GM12878 (cell line): ENCODE measurements around the gene FHIP1A.

Experiments
- CEBPZ ChIP-seq: fragments of 150-350 bp; IDR thresholded peaks from 2 replicates; pipeline ENCODE4 v1.6.1; 2016; ENCODE audit warnings: low read depth, low read length
- CTCF ChIP-seq, 3 experiments: IDR thresholded peaks in 2 of 3; conservative IDR thresholded peaks in 1 of 3; 2 replicates each; pipeline ENCODE4 v1.5.1; 2011; ENCODE audit warnings: low read depth in 3 of 3, low read length in 3 of 3, mild to moderate bottlenecking in 3 of 3, control low read depth in 2 of 3, moderate library complexity in 2 of 3, inconsistent platforms in 1 of 3, mixed read lengths in 1 of 3; ENCODE audit not compliant: control insufficient read depth in 2 of 3, insufficient read depth in 1 of 3; ENCODE audit errors: extremely low read depth in 1 of 3
- LARP7 ChIP-seq: fragments of 450-650 bp; IDR thresholded peaks from 2 replicates; pipeline ENCODE4 v1.6.1; 2017; ENCODE audit warnings: mild to moderate bottlenecking
- POLR2A ChIP-seq: IDR thresholded peaks from 2 replicates; pipeline ENCODE4 v1.6.1; 2011; ENCODE audit warnings: low read depth, mild to moderate bottlenecking, low read length
- RFX5 ChIP-seq: IDR thresholded peaks from 2 replicates; pipeline ENCODE4 v1.6.1; 2011; ENCODE audit warnings: low read depth, low read length, improper control_type of control experiment
- ZNF24 ChIP-seq: fragments of 450-650 bp; IDR thresholded peaks from 2 replicates; pipeline ENCODE4 v1.6.1; 2017; ENCODE audit warnings: antibody characterized with exemption, mild to moderate bottlenecking
- TF ChIP-seq, protein P1 (sequence below): fragments of 450-650 bp; IDR thresholded peaks from 2 replicates; pipeline ENCODE4 v1.6.1; 2018; ENCODE audit warnings: borderline replicate concordance, mild to moderate bottlenecking; ENCODE audit not compliant: partially characterized antibody

- TF ChIP-seq POLR2A (no peak), CTCF (IDR thresholded peaks at IDR 0.05 in 2 of 3, conservative IDR thresholded peaks at IDR 0.05 in 1 of 3; ENCODE audit: control insufficient read depth in 2 of 3, extremely low read depth in 1 of 3, insufficient read depth in 1 of 3, low read depth in 3 of 3, low read length in 3 of 3) (no peak), ZNF24 (no peak), CEBPZ (no peak), RFX5 (no peak), LARP7 (no peak)
- TF ChIP-seq, protein P1, sequence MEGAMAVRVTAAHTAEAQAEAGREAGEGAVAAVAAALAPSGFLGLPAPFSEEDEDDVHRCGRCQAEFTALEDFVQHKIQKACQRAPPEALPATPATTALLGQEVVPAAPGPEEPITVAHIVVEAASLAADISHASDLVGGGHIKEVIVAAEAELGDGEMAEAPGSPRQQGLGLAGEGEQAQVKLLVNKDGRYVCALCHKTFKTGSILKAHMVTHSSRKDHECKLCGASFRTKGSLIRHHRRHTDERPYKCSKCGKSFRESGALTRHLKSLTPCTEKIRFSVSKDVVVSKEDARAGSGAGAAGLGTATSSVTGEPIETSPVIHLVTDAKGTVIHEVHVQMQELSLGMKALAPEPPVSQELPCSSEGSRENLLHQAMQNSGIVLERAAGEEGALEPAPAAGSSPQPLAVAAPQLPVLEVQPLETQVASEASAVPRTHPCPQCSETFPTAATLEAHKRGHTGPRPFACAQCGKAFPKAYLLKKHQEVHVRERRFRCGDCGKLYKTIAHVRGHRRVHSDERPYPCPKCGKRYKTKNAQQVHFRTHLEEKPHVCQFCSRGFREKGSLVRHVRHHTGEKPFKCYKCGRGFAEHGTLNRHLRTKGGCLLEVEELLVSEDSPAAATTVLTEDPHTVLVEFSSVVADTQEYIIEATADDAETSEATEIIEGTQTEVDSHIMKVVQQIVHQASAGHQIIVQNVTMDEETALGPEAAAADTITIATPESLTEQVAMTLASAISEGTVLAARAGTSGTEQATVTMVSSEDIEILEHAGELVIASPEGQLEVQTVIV, result no peak
Measured at GRCh38 chr4:151437505-151437904, 28.5 kb downstream of the FHIP1A start.
